ENCODE measurements around the gene ZKSCAN7.
A peak's percentile ranks its signal among the peaks of the same experiment; 100 is the strongest.
"Not testable (repeated sequence)": the region's sequence is repeated elsewhere in the genome, so short reads cannot be mapped to it uniquely, and the experiment has no call there.

The ZKSCAN7 gene
- total RNA-seq = 10.0 to 16.1 reads per million in 2 donors

DNA sequence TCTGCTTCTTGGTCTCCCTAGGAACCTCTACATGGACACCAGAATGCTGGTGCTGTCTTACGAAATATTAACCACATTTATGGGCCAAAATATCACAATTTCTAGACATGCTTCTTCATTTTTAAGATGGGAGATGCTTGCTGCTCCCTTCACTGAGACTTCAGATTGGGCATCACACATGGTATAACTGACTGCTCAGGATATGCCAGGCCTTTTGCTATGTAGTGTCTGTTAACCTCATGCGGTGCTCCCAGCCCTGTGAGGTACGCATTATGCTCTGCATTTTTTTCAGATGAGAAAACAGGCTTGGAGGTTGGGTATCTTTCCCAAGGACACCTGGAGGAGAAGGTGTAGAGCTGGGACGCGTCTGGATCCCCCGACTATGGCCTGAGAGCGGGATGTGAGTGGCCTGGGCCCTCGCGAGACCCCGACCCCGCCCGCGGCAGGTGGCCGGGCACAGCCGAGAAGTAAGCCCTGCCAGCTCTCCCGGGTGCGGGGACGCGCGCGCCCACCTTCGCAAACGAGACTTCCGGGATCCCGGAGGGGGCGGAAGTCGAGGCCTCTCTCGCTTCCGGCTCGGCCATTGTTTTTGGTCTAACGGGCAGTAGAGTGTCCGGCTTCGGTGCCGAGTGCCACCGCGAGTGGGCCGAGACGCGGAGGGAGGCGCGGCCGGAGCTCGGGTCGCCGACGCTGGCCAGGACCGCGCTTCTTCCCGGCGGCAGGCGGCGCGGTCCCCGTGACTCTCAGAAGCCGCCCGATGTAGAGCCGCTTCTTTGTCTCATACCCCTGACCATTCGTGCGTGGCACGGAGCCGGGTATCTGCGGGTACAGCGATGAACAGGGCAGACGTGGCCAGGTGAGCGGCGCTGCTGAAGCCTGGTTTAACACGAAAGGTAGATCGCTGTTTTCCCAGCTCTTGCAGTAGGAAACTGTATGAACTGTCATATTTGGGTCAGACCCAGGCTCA, at the start of gene ZKSCAN7:
ZKSCAN7 (plus strand) TSS at position 568 of the 967 bp plus-strand sequence. CDS start 1,855 bp downstream, outside the sequence.
- DNase-seq = peak; percentile 20

- DNase-seq = no peak
These were observed 48.4 kb upstream of the ZKSCAN7 start for GRCh38 chr3:44506556-44506955.

DNA sequence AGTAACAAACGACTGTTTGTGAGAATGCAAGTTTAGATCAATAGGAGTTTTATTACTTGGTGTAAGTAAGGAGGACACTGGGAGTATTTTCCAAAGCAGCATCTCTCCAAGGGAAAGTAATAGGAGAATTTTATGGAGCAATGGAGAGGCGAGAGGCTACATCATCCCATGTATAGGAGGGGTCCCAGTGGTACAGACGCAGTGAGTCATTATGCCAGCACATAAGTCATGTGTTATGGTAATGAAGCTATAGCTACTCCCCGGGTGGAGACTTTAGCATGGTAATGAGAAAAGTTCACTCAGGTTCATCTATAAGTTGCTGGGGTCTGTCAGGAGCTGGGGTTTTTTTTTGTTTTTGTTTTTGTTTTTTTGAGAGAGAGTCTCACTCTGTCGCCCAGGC, 48.0 kb upstream of the ZKSCAN7 start:
- no peak for DNase-seq

DNA sequence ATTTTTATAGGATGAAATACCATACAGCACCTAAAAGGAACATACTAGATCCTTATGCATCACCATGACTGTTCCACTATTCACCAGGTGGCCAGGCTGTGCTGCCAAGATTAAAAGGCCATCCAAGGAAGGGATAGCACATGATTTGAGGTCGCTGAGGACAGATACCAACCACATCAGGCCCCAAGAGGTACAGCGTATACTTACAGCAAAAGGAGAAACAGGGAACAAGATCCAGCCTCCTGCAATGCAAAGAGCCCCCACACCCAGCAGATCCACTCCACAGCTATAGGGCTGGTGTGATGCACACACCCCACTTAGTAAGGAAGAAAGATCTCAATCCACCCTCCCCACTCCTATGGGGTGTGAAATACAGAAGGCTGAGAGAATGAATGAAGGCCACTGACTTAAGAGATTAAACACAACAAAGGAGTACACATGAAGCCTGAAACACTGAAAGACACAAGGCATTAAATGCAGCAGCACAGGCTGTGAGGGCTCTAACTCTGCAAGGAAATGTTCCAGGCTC, 45.5 kb upstream of the ZKSCAN7 start:
- no peak for DNase-seq

GRCh38 chr3:44510000-44510368, 45.0 kb upstream of the ZKSCAN7 start:
- DNase-seq = no peak

DNA sequence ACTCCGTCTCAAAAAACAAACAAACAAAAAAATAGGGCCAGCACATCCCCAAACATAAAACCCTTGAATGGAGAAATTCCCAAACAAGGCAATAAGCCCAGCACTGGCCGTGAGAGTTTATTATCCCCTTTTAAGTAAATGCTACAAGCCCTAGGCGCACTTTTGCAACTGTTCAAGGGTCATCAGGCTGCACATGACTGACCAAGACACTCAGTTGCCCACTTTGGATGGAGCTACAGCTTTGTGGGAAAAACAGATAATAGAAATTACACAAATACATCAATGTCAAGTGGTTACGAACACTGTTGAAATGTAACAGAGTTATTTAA, 43.8 kb upstream of the ZKSCAN7 start:
- no peak for DNase-seq

DNA sequence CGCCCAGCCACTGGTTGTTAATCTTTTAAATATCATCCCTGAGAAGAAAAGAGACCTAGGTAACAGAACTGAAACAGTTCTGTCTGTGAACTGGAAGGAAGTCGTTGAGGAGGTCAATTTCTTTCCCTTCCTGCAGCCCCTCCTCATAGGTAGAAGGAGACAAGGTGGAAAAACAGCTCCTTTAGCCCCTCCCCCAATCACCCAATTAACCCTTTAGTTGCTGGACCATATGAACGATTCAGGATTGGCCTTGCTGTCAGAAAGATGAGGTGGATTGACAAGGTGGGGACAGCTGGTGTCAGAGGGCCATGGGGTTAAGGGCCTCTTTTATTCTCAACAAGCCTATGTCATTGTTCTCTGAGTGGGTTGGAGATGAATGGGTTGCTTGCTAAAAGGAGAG, 41.5 kb upstream of the ZKSCAN7 start:
- no peak for DNase-seq

GRCh38 chr3:44516230-44516629, 38.8 kb upstream of the ZKSCAN7 start:
- DNase-seq = no peak

DNA sequence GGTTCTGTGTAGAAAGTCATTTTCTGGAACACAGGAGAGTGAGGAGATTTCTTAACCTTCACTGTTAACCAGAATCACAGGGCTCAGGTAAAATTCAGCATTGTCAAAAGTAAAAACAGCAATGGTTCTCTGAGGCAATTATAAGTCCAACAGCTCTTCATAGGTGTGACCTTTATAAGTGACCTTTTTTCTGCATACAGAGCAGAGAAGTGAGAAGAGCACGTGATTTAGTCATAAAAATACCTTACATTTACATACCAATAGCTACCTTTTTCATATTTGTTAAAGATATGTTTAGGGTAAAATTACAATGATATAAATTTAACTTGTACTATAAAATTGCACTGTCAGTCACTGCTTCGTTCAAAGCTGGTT, 36.2 kb upstream of the ZKSCAN7 start:
- DNase-seq = no peak

- DNase-seq = no peak
These were observed 33.3 kb upstream of the ZKSCAN7 start for GRCh38 chr3:44521721-44522120.

GRCh38 chr3:44522494-44522933, 32.5 kb upstream of the ZKSCAN7 start:
- DNase-seq = no peak

DNA sequence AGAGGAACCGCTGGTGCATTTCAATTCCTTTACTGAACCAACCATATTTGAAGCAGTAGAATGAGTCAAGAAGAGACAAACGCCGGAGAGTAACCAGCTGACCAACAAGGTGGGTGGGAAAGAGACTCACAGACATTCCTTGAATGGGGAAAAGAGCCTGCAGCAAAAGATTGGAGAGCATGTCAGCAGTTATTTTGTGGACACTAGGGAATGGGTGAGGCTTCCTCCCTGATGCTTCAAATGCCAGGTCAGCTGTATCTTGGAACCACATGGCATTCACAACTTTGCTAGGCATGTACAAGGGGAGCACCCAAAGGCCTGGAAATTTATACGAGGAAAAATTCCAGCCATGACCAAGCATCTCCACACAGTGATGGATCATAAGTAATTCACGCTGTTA, 29.9 kb upstream of the ZKSCAN7 start:
- DNase-seq = no peak

DNA sequence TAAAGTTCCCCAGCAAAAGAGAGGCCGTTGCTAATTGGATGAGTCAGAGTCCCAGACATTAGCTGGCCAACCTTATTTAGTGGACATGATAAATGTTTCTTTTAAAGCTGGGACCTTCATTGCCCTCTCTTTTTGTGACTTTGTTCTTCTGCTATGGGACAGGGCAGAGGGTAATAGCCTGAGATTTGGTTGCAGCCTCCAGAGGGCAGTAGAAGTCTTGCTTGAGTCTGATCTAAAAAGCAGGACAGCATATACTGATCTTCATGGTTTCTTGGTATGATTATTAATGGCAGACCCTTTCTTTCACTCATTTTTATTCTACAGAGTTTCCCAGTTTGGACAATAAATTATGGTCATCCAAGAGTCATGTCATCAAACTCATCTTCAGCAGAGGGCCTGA, 25.1 kb upstream of the ZKSCAN7 start:
- no peak for DNase-seq

- no peak for DNase-seq
These were observed 24.1 kb upstream of the ZKSCAN7 start for GRCh38 chr3:44530911-44531310.

DNA sequence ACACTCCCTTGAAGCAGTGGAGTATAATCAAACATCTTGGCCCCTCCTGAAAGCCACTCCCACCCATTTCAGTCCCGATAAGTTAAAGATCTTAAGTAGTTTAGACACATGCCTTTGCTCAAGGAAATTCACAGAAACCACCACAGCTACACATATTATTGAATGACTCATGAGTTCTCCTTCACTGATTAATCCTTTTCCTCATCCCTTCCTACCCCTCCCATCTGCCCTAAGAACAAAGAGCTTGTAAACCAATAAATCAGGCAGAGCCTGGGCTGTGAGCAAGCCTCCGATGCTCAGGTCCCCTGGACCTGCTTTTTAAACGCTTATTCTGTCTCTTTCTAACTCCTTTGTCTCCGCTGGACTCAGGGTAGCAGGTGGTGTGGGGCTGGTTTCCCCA, 20.3 kb upstream of the ZKSCAN7 start:
- not testable (repeated sequence) for DNase-seq

GRCh38 chr3:44535364-44535763, 19.6 kb upstream of the ZKSCAN7 start:
- no peak for DNase-seq

GRCh38 chr3:44544811-44545210, 10.2 kb upstream of the ZKSCAN7 start:
- not testable (repeated sequence) for DNase-seq

- DNase-seq = no peak
These were observed 730 bp downstream of the ZKSCAN7 start for GRCh38 chr3:44555723-44556122.

- DNase-seq = no peak
These were observed 2.1 kb downstream of the ZKSCAN7 start for GRCh38 chr3:44557074-44557473.

GRCh38 chr3:44561076-44561475, 6.1 kb downstream of the ZKSCAN7 start:
- DNase-seq = no peak

DNA sequence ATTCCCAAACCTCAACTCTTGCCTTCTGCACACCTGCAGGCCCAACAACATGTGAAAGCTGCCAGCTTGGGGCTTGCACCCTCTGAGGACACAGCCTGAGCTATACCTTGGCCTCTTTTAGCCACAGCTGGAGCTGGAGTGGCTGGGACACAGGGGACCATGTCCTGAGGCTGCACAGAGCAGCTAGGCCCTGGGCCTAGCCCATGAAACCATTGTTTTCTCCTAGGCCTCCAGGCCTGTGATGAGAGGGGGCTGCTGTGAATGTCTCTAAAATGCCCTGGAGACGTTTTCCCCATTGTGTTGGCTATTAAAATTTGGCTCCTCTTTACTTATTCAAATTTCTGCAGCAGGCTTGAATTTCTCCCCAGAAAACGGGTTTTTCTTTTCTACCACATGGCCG, 7.2 kb downstream of the ZKSCAN7 start:
- DNase-seq = no peak

- no peak for DNase-seq
These were observed 13.6 kb downstream of the ZKSCAN7 start for GRCh38 chr3:44568561-44568960.

- DNase-seq = no peak
These were observed 16.0 kb downstream of the ZKSCAN7 start for GRCh38 chr3:44571024-44571423.

GRCh38 chr3:44576613-44577012, 21.6 kb downstream of the ZKSCAN7 start:
- DNase-seq = no peak

All from activated gamma-delta T cell (primary cell).